Esophagus mucosa (tissue), 1 donor: ENCODE measurements around the gene IDE. TPM values are rescaled to one million over a fixed set of nuclear protein-coding genes. Genes with fewer than 3 reads are reported as not detected.

Experiments used
- ATAC-seq: fragments of 200-7000 bp; cut with Tn5 transposase; one replicate; pipeline ENCODE4 v1.9.1; 2020
- total RNA-seq: library from RNA; stranded (reverse); gene quantifications from one replicate; pipeline ENCODE4 v1.2.4, GENCODE V29; 2023
- donor health status: DM: yes; HTN: yes; CAD: no.

The IDE gene
- total RNA-seq, 1 donor from 2014 or later: 36.4 TPM

DNA sequence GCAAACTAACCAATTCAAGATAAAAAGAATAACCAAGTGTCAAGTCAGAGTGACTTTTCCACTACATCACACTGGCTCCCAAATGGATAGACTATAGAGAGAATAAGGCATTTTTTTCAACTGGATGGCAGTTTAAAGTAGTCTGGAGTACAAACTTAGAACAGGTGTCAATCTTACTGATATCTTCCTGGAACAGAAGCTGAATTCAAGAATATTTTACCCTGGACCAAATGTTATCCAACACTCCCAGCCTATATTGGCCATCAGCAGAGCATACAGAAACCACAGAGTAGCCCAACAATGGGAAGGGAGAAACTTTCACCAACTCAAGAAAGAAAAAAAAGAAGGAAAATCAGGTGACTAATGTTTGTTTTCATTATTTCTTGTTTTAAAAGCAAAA is 11.5 kb downstream of the IDE start:
- ATAC-seq: no peak

DNA sequence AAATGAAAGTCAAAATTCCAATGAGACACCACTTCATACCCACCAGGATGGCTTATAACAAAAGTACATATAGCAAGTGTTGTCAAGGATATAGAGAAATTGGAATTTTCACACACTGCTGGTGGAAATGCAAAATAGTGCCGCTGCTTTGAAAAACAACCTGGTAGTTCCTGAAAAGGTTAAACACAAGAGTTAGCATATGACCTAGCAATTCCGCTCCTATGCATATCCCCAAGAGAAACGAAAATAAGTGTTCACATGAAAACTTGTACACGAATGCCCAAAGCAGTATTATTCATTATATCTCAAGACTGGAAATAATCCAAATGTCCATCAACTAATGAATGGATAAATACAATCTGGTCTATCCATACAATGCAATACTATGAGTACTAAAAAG is 14.8 kb downstream of the IDE start:
- ATAC-seq: no peak

DNA sequence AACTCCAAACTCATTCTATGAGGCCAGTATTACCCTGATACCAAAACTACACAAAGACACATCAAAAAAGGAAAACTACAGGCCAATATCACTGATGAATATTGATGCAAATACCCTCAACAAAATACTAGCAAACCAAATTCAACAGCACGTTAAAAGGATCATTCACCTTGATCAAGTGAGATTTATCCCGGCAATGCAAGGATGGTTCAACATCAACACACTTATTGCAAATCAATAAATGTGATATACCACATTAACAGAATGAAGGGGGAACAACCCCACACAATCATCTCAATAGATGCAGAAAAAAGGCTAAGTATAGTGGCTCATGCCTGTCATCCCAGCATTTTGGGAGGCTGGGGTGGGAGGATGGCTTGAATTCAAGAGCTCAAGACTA is 19.9 kb downstream of the IDE start:
- no peak for ATAC-seq

DNA sequence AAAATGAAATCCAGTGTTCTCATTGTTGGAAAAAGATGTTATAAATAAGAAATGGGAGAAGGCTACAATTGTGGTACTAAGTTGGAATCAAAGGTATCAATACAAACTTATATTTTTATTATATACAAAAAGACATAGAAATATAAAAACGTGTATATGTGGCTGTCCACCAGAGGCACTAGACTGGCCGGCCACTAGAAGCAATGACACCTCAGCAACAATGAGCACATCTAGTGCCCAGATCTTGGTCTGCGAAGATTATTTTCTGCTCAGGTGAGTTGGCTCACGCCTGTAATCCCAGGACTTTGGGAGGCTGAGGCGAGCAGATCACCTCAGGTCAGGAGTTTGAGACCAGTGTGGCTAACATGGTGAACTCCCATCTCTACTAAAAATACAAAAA is 21.6 kb downstream of the IDE start:
- no peak for ATAC-seq

DNA sequence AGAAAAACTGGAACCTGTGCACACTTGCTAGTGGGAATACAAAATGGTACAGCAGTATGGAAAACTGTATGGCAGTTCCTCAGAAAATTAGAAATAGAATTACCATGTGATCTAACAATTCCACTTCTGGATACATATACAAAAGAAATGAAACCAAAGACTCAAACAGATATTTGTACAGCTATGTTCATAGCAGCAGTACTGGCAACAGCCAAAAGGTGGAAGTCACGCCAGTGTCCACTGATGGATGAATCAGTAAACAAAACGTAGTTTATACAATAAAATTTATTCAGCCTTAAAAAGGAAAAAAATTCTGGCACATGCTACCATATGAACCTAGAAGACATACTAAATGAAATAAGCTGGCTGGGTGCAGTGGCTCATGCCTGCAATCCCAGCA is 23.0 kb downstream of the IDE start:
- ATAC-seq: no peak

DNA sequence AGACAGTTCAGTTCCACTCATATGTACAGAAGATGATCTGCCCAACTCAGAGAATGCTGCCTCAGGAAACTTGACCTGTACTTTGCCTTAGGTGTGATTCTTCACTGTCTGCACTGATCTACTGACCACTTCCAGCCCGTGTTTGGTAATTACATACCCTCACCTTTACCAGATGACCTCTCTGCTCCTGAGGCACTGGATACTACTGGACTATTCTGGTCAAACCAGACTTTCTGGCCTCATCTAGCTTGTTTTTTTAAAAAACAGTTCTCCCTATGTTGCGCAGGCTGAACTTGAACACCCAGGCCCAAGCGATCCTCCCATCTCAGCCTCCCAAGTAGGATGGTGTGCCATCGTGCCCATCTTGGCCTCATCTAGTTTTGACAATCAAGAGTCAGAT is 26.2 kb downstream of the IDE start:
- ATAC-seq: no peak

DNA sequence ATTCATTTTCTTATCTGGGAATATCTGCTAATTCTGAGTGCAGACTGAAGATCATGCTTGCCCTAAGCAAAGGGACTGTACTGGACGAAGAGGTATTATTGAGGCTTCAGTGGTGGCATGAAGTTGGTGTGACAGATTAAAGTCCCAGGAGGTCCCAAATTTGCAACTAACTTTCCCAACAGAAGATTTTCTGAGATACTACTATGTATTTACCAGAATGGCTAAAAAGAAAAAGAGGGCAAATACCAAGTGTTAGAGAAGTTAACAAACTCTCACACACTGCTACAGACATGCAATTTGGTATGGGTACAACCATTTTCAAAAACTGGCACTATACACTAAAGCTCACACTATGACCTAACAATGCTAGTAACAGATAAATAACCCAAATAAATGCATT is 28.3 kb downstream of the IDE start:
- ATAC-seq: no peak

DNA sequence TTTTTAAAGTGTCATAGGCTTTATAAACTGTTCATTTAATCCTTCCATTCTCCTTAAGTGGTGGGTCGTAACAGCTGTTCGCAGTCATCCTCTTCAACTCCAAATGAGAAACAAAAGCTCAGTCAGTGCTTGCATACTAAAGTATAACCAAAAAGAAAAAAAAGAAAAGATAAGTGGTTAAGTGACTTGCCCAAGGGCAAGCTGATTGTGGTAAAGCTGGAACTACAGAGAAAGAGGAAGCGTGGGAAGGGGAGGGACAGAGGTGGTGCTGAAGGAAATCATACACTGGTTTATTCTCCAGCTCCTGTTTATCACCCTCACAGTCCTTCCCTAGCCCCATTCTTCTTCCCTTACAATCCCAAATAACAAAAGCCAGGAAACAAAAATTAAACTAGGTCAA is 29.6 kb downstream of the IDE start:
- peak; percentile 63 for ATAC-seq

DNA sequence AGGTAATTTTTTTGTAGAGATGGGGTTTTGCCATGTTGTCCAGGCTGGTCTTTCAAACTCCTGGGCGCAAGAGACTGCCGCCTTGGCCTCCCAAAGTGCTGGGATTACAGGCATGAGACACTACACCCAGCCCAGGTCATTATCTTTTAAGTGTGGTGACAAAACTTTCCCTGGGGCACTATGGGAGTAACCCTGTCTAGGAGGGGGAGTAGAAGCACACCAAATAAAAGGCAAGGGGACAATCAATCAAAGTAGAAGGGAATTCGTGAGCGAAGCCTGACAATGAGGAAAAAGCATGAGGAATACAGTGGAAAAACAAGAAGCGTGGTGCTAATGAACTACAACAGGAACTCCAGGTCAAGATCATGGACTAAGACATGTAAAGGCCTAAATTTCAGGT is 31.4 kb downstream of the IDE start:
- no peak for ATAC-seq

DNA sequence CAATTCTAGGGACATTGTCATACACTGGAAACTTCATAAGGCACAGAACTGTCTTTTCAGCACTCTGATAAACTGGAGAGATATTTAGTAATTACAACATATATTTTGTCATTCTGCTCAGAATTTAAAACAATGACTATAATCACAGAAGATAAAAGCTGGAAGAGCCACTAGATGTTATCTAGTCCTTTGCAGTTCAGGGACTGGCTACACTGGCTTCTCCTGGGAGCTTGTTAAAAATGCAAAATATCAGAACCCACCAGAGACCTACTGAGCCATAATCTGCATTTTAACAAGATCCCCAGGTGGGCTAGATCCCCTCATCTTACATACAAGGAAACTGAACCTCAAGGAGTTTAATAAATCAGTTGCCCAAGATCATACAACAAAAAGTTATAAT is 32.3 kb downstream of the IDE start:
- no peak for ATAC-seq

DNA sequence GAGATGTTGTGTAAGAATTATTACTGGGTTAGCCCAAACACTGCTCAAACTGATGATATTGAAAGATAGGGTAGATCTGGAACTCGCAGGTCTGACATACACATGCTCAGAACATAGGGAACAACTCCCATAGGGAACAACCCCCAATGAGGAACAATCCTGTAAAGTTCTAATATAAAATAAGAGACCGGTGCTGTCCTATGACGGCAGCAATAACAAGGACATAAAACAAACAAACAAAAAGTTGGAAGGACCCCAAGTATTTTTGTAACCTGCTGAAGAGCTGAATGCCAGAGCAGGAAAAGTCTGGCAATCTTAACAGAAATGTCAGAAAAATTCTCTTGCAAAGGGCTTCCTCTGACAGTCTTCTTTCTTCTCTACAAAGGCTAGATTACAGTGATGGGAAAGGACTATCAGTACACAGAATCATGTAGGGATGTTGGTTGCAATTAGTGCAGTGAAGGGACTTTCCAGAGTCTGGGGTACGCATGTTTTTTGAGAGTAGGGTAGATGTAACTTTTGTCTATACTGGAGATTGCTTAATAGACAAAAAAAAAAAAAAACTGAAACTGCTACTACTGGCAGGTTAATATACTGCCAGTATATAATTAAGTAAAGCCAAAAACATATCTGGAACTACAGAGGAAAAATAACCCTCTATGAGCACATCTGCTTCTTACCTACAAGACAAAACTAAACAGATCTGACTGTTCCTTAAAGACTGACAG is 35.5 kb downstream of the IDE start:
- ATAC-seq: no peak

DNA sequence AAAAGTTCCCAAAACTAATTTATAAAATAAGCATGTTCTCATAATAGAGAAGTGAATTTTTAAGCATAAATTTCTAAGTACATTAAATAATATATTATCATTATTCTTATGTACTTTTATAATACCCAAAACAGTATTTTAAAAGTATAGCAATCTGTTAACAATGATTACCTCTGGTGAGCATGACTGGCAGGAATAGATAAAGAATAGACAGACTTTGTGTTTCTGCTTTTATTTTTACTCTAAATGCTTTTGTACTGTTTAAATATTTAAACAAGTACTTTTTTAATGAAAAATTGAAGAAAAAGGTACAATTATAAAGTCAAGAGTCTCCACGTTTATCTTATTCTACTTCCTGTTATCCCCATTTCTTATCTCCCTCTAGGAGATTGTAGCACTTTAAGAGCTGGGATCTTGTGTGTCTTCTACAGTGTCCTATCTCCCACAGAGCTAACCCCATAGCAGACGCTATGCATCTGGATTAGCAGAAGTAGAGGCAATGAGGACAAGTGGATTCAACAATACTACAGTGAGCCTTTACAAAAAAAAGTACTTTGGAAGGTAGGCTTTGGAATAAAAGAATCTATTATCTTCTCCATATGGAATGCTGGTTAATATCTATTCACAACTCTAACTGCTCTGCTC is 42.9 kb downstream of the IDE start:
- no peak for ATAC-seq

DNA sequence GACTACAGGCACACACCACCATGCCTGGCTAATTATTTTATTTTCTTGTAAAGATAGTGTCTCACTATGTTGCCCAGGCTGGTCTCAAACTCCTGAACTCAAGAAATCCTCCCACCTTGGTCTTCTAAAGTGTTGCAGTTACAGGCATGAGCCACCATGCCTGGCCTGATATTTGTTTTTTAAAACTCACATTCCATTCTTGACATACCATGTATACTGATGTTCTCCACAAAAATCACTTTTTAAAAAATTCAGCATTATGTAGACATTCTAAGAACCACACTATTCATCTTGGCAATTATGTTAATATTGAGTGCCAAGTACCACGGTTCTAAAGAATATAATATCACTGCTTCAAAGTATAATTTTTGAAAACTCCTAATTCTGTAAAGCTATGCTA is 43.5 kb downstream of the IDE start:
- ATAC-seq: no peak

DNA sequence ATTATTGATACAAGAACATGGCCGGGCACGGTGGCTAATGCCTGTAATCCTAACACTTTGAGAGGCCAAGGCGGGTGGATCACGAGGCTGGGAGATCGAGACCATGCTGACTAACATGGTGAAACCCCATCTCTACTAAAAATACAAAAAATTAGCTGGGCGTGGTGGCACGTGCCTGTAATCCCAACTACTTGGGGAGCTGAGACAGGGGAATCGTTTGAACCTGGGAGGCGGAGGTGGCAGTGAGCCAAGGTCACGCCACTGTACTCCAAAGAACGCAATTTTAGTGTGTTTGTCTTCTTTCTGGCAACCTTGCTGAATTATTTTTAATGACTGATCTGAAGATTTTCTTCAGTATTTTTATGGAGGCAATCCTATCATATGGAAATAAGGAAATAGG is 46.2 kb downstream of the IDE start:
- ATAC-seq: no peak

DNA sequence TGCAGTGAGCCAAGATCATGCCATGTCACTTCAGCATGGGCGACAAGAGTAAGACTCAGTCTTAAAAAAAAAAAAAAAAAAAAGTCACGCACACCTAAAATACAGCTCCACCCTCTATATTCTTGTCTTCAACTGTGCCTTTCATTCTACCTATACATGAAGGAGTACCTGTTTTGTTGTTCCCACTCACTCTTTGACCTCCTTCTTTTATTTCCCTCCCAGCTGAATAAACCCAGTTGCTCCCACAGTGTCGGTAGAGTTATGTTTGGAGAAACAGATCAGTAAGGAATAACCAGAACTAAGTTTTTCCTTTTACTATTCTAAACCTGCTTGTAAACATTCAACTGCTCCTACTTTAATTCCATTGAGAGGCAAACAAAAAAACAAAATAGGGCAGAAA is 50.3 kb downstream of the IDE start:
- no peak for ATAC-seq

DNA sequence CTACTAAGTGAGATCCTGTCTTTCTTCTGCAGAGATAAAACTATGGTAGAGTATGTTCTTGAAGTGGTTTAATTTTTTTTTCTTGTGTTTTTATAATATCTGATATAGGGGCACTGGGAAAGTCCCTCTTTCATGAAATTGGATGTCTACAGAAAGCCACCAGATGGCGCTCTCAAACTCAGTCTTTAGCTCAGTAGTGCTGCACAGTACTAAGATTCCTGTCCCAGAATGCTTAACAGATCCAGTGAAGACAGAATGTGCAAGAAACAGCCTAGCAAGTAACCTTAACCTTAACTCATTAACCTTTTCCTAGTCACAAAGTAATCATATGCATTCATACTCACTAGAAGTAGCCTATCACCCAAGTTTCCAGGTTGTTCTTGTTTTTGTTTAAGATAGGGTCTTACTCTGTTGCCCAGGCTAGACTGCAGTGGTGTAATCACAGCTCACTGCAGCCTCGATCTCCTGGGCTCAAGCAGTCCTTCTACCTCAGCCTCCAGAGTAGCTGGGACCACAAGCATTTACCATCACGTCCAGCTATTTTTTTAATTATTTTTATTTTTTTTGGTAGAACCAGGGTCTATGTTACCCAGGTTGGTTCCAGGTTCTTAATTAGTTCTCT is 56.7 kb downstream of the IDE start:
- peak; percentile 77 for ATAC-seq

DNA sequence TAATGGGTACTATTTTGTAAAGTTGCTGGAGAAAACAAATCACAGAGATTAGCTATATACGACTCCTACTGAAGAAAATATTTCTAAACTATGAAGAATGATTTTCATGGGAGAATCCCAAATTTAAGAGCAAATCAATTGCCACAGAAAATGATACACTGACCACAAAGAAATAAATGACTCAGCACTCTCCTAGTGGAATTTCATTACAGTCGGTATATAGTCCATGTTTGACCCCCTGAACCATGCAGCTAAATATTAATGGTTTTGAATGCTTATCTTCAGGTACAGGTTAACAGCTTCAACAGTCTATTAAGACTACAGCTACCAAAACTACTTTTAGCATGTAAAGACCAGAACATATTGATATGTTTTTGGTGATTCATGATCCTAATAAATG is 65.0 kb downstream of the IDE start:
- no peak for ATAC-seq

DNA sequence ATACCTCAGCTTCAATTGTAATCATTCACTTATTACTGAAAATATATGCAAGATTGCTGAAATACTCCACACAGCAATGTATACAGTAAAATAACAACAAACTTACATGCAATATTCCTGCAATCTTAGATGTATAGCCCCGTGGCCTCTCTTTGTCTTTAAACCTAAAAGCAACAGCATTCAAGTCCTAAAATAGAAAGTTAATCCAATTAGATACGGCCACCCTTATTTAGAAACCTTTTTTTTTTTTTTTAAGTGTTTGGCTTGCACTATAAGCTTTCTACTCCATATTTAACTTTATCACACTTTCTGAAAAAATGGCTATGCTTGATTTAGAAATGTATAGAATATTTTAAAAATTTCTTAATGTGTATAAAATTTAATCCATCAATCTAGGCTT is 67.6 kb downstream of the IDE start:
- ATAC-seq: no peak

DNA sequence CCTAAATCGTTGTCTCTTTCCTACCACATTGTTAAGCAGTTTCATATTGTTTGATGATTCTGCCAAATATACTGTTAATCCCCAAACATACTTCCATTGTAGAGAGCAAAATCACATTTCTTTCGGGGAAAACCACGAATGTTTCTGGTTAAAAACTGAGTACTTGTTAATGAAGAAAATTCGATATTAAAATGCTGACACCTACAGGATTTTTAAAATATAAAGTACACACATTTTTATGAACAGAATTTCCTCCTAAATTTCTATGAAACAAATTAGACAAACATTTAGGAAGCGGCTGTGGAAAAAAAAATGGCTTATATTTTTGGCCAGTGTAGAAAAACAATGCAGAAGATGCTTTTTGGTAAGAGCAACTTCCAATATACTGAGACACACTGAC is 68.8 kb downstream of the IDE start:
- no peak for ATAC-seq

DNA sequence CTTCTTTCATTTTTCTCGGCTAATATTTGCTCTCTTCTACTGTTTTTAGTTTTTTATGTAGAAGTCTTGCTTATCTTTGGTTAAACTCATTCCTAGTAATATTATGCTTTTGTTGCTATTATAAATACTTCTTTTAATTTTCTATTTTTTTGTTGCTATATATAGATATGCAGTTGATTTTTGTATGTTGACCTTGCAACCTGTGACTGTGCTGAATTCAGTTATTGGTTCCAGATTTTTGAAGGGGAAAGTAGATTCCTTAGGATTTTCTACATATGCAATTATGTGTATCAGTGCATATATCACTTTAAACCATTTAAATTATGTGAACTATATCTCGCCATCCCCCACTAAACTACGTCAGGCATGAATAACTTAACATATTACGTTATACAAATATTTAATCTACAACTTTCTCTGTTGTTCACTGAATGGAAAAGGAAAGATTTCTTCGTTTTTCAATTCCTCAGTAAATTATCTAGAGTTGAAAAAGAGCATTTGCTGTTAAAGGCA is 71.5 kb downstream of the IDE start:
- ATAC-seq: no peak

DNA sequence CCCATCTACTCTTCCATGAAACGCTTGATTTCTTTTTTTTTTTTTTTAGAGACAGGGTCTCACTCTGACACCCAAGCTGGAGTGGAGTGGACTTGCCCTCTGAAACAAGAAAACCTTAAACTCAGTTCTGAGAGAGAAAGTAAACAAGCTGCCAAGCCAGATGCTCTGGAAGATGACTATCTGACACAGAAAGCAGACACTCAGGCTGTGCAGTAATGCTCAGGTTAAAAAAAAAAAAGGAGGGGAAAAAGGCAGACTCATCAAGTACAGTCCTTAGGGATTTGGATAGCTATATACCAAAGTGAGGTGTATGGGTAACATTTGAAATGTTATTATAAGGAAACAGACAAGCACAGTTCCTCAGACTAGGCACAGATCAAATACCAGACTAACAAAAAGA is 80.5 kb downstream of the IDE start:
- ATAC-seq: peak; percentile 40

DNA sequence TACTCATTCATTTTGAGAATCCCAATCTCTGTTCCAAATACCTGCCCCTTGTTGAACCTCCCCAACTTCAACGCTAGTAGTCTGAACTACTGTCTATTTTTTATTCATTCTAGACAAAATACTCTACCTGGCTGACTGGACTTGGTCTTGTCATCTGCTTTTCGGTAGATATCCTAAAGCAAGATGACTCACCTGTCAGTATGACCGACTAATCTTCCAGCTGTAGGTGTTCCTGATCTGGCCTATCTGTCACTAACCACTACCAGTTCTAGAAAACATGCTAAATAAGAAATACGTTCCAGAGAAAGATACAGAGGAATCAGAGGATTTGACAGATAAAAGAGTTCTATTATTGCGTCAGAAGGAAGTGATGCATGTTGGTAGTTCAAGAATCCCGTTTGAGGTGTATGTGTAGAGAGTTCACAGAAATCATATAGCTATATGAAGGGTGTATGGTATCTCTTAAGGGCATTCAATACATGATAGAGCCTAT is 81.1 kb downstream of the IDE start:
- peak; percentile 76 for ATAC-seq

DNA sequence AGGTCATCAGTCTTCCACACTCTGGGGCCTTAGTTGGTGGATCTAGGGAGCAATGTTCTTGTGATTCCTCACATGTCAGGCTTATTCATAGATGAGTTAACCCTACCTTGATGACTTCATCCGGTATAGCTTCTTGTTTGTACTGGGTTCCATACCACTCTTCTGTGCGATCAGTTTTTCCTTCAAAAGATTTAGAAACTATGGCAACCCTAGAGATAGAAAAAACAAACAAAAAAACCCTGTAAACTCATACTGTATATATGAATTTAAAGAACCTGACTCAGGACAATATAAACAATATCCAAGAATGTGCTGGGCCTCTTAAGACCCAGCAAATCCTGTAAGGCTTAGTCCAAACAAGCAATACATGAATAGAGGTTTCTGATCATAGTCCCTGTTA is 83.5 kb downstream of the IDE start:
- ATAC-seq: peak; percentile 30

DNA sequence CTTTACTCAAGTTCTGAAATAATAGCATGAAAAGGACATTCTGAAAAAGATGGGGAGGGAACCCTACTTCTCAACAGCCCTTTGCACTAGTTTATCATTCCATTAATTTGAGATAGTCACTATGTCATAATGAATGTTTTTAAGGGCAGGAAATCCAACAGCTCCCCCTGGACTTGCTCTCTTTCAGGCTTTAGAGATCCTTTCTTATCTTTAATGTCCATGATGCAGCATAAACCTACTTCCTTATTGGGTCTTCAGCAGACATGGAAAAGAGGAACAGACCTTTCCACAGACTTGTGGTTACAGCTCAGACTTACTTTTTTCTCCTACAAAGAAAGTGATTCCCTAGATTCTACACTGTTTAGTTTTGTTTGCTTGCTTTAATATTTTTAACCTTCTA is 87.3 kb downstream of the IDE start:
- ATAC-seq: no peak
